Activated CD8-positive, alpha-beta memory T cell treated with anti-CD3 and anti-CD28 coated beads, Interleukin-2, amount 50 U/mL, for 1 hour (primary cell): ENCODE measurements around the gene GUCA2A.
A peak's percentile ranks its signal among the peaks of the same experiment; 100 is the strongest.

ENCODE experiments used
- DNase-seq: peaks from one replicate; pipeline ENCODE4 v3.0.0-alpha.2; 2020; ENCODE audit errors: extremely low read depth

The GUCA2A gene

DNA sequence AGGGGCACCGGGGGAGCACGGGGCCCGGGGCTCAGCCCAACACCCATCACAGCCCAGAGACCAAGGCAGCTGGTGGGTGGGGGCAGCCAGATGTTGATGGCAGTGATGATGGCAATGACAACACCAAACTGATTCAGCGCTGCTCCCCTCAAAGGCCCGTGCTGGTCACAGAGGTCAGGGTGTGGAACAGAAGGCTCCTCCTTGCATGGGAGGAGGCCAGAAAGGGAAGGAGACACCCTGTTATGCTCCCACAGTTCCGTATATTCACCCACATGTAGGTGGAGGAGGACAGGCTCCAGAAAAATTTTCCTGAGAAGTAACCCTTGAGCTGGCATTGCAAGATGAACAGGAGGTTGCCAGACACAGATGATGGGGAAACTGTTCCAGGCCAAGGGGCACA is 10.9 kb downstream of the GUCA2A start:
- DNase-seq: no peak

DNA sequence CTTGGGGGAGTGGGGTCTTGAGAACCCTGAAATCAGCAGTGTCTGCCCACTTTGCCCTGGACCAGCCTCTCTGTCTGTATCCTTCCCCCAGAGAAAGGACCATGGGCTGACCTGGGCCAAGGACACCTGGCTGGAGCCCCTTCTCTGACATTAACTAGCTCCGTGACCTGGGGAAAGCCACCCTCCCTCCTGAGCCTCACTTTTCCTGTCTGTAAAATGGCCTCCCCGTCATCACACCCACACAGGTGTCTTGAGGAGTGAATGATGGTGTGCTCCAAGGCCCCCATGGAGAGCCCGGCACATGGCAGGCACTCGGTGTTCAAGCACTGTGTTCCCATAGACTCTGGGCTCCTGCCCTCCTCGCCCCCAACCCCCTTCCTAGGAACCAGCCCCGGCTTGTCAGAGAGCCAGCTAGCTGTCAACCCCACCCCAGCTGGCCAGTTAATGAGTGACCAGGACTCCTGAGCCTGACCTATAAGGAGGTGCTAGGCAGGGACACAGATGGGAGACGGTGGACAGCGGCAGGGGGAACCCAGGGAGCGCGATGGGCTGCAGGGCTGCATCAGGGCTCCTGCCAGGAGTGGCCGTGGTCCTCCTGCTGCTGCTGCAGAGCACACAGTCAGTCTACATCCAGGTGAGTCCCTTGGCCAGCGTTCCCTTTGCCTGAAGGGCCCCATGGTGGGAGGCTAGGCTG is 11.5 kb downstream of the GUCA2A start, which contains the start of gene GUCA2B:
Gene GUCA2B, plus strand, starts transcription at position 504 of the 694 bp plus-strand sequence. Its CDS starts 41 bp downstream, at position 545.
- no peak for DNase-seq

DNA sequence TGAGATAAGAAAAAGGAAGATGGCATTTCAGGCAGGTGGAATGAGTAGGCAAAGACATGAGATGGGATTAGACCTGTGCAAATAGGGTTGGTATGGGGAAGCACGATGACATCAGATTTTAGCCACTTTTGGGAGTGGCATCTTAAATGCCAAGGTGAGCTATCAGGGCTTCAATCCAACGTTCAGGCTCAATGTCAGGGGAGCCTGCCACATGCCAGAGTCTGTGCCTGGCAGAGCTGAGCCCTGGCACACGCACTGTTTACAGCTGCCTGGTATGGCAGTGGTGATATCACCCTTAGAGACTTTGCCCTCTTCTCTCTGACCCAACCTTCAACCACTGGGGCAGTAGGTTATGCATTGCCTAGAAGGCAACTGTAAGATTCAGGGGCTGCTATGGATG is 12.4 kb downstream of the GUCA2A start:
- no peak for DNase-seq

DNA sequence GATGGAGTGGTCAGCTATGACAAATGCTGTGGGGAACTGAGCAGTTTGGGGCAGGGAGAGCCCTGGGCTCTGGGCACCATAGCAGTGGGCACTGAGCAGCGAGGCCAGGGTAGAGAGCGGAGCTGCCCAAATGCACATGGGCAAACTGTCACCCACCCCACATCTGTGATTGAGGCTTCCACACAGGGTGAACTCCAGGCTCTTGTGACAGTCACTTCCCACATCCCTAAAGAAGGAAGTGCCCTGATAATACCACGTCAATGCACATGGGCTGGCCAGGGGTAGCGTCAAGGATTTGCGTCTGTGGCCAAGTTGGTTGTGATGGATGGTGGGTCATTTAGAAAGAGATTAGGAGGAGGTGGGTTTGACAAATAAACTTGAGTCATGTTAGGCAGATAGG is 13.9 kb downstream of the GUCA2A start:
- no peak for DNase-seq

DNA sequence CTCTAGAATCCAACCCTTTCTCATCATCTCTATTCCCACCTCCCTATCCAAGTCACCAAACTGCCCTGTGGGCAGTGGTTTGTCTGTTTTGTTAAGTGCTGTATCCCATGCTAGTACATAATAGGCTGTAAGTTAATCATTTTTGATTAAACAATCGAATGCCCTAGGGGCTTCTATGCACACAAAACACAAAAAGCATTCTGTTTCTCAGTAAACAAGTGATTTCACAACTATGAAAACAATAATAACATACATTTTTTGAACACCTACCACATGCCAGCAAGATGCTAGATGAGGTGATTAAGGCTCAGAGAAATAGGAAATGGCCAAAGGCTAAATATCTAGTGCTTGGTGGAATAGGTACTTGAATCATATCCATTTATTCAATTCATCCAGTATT is 16.4 kb downstream of the GUCA2A start:
- DNase-seq: no peak

DNA sequence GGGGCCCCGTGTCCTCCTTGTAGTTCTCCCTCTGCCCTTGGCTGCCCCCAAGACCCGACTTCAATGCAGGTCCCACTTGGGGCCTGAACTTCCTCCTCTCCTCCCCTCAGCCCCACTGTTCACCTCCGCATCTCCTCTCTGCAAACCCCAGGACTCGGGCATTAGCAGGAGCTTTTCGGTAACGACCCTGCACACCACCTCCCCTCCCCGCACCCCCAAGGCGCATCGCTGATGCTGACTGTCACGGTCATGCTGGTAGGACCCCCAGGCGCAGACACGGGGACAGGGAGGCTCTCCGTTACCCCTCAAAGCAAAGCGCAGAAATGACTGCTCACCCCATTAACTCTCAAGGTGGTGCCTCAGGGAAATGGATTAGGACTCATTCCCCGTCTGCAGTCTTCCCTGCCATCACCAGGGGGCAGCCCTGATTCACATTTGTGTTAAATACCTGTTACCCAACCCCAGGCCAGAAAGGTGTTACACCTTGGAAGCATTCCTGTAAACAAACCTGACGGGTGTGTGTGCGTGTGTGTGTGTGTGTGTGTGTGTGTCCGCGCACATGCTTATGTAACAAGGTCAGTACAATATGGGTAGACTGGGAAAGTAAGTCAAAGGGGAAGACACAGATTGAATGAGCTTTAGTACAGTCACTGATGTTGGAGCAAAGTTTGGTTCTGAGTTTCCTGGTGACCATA is 17.8 kb downstream of the GUCA2A start:
- peak; percentile 30 for DNase-seq

DNA sequence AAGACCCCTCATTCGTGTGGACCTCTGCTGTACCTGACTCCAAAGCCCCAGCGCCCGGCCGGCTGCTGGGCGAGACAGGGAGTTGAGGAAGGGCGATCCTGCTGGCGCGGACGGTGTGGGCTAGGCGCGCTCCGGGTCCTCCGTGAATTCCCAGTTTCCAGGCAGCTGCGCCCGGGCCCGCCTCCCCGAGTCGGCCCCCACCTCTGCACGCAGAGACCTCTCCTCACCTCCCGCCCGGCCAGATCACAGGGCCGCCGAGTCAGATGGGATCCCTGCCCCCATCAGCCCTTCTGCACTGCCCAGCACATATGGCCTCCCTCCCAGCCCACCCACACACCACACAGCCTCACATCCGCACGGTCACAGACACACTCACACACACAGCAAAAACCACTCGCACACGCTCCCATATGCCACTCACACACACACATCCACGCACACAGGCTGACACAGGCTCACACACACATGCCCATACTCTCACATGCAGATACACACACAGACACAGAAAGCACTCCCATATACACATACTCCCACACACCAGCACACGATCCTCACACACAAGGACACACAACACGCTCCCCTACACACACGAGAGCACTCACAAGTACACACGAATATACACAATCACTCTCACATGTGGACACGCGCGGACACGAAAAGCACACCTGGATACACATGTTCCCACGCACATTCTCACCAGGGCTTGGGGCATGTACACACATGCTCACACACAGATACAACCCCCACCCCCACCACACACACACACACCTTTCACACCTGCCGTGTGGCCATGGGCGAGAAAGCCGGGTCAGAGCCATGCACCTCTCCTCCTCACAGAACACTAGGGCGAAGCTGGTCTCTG is 18.6 kb downstream of the GUCA2A start:
- no peak for DNase-seq

DNA sequence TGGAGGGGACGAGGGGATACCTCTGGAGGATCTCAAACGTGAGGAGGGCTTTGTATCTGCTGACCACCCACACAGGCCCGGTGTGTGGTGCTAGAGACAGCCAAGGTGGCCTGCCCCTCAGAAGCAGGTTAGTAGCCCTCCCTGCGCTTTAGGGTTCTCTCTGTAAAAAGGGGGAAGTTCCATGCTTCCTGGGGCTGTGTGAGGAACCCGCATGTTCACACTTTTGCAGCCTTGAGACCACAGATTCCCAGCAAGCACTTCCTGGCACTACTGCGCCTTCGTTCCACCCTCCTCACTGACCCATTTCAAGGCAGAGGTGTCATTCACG is 19.2 kb downstream of the GUCA2A start:
- no peak for DNase-seq

DNA sequence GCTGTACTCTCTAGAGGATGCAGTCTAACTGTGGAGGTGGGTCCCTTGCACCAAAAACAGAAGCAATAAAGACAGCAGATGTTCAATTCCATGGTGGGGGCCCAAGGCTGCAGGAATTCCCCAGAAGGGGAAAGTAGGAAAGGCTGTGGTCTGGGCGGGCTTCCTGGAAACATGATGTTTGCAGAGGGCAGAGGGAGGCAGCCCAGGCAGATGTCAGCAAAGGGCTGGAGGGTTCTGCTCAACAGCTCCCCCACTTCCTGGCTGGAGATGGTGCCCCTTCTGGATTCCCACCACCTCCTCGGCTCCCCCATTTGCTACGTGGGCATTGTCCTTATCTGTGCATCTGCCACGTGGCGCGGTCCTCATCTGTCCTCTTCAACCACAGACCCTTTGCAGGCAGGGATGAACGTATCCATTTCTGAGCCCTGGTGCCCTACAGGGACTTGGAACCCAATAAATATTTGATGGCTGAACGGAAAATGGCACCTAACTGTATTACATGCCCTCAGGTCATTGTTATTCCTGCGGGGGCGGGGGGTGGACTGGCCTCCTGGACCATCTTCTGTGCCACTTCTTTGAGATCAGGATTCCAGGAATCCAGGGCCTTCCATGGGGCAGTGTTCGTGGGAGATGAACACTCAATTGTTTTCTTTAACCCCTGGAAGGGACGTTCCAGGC is 19.7 kb downstream of the GUCA2A start:
- no peak for DNase-seq

DNA sequence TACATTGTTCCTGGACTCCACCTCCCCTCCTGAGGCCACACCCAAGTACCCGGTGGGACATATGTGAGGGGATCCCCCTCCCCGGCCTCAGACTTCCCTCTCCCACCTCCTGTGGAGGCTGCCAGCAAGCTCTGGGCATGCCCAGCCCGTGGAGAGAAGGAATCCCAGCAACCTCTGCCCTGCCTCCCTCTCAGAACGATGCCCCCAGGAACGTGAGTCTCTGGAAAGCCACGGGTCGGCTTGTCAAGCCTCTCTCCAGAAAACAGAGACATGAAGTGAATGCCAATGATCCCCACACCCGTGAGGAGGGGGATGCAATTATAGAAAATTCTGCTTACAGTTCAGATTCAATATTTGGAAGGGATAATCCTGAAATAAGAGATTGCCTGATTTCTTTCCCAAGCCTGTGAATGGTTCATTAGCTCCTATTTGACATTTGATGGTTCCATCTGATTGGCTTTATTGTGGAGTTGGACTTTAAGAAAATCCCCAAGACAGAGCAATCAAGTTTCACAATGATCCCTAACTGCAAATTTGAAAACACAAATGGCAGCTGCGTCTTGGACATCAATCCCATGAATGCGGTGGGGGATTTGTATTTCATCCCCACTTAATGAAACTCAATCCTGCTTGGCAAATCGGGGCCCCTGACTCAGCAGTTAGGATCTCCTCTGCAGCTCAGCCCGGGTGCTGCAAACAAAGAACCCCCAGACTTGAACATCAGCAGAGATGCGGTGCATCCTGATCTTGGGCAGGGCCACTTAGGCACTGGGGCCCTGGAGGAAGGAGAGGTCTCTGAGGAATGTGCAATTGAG is 20.4 kb downstream of the GUCA2A start:
- no peak for DNase-seq

DNA sequence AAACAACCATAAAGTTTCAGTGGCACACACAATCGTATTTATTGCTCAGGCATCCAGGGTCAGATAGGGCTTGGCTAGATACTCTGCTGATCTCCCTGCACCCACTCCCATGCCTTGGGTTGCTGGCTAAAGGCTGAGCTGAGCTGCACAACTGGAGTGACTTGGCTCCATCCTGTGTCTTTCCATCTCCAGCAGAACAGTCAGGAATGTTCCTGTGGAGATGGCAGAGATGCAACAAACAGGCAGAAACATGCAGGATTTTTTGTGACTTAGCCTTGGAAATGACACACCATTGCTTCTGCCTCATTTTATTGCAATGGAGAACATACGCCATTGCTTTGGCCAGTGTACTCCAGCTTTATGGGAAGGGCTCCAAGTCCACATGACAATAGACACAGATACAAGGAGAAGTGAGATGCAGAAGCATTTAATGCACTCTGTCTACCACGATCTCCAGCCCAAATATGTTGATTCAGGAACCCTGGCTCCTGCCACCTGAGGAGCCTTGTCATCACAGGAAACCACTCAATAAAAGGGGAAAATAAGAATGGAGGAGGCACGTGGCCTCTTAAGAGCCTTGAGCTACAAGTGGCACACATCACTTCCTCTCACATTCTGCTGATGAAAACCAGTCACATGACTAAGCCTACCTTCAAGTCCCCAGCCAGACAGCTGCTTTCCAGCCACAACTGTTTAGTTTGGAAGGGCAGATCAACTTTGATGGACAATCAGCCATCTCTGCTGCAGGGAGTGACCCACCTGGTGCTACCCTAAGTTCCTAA is 21.5 kb downstream of the GUCA2A start:
- no peak for DNase-seq

DNA sequence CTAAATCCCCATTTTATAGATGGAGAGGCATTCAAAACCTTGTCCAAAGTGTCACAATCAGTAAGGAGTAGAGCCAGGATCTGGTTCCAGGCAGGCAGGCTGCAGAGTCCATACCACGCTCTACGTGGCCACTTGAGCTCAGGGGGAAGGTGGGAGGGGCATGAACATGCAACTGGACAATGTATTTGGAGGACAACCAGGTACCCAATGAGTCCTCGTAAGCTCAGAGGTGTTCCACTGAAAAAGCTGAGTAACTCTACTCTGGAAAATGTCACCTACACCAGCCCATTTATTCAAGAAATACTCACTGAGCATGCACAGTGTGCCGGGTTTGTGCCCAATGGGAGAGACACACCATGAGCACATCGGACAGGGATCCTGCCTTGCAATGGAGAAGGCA is 22.6 kb downstream of the GUCA2A start:
- DNase-seq: no peak

DNA sequence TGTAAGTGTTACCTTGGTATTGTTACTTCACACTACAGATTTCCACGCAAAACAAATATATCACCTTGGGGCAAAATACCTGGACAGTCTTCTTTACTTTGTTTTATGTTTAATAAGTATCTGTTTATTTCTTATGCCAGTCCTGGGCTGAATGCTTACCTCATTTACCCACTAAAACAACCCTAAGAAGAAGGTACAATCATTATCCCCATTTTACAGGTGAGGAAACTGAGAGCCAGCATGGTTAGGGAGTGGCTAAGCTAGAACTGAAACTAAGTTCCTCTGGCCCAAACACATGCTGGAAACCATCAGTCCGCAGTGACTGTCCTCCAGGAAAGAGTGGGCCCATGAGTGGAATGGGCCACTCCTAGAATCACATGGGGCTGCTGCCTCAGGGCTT is 24.4 kb downstream of the GUCA2A start:
- DNase-seq: no peak

DNA sequence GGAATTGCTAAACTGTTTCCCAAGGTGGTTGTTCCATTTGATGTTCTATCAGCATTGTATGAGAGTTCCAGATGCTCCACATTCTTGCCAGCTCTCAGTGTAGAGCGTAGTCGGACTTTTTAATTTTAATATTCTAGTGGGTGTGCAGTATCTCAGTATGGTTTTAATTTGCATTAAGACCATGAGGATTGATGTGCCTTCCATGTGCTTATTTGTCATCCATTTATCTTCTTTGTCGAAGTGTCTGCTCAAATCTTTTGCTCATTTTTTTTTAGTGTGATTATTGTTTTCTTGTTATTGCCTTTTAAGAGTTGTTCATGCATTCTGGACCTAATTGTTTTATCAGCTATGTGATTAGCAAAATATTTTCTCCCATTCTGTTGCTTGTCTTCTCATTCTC is 25.1 kb downstream of the GUCA2A start:
- no peak for DNase-seq

DNA sequence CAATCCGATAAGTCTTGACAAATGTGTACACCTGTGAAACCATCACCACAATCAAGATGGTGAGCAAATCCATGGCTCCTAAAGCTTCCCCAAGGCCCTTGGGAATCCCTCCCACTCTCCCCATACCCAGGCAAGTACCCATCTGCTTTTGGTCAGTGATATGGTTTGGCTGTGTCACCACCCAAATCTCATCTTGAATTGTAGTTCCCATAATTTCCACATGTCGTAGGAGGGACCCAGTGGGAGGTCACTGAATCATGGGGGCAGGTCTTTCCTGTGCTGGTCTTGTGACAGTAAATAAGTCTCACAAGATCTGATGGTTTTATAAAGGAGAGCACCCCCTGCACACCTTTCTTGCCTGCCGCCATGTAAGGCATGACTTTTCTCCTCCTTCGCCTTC is 26.0 kb downstream of the GUCA2A start:
- DNase-seq: no peak

DNA sequence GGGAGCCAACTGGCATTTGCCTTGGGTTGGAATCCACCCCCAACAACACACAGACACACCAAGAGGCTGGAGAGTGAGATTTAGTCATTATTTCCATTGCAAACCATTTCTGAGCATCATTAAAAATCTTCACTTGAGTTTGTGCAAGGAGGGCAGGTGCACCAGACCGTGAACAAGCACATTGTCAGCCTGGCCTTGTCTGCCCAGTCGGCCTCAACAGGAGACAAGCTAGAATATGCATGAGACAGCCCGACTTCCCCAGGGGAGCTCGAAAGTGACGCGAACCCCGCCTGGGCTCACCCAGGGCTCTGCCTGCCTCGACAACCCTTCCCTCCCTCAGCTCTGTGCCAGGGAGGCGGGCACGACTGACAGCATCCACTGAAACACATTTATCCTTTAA is 26.8 kb downstream of the GUCA2A start:
- no peak for DNase-seq

DNA sequence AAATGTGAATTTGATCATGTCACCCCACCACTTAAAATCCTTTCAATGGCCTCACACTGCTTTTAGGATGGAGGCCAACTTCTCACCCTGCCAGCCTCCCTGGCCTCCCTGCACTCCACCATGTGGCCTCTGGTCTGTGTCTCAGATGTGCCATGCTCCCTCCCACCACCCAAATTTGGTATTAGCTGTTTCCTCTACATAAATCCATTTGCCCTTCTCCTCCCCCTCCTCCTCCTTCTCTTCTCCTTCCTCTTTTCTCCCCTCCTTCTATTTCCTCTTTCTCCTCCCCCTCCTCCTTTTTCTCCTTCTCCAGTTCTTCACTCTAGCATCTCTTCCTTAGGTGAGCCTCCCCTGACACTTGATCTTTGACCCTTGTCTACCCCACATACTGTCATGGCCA is 28.1 kb downstream of the GUCA2A start:
- no peak for DNase-seq

DNA sequence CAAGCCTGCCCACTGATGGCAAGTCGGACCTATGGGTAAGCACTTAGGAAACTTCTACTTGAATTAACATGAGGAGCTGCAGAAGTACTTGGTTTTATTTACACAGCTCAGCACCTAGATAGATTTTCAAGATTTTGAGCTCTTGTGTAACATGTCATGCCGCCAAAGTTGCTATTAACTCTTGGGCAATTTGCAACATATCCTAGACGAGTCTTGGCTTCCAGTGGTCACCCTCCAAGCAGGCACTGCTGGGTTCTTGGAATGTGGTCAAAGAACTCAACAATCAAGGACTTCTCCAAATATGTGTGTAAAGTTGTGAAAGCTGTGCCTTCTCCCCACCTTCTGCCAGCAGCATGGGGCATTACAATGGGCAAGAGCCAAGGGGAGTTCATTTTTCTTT is 29.1 kb downstream of the GUCA2A start:
- no peak for DNase-seq

DNA sequence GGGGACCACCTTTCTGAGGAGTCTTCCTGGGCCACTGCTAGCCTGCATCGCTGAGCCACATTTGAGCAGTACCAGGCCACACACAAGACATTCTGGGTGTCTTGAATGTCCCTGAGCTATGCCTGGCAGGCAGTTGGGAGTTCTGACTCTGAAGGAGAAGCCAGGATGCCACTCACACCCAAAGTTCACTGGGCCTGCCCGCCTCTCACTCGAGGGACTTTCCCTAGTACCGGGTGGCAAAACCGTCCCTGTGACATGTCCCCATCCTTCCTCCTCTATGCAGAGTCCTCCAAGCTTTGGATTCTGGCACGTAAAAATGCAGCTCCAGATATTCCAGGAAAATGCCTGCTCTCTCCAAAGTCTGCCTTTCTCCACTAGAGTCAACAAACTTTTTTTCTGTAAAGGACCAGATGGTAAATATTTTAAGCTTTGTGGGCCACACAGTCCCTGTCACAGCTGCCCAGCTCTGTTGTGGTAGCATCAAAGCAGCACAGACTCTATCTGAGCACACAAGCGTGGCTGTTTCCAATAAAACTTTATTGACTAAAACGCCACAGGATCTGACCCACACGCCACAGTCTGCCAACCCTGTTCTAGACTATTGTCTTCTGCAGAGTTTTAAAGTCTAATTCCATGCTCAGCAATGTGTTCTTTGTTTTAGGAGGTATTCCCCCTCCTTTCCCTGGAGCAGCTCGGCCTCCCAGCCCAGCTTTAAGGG is 30.6 kb downstream of the GUCA2A start:
- no peak for DNase-seq

DNA sequence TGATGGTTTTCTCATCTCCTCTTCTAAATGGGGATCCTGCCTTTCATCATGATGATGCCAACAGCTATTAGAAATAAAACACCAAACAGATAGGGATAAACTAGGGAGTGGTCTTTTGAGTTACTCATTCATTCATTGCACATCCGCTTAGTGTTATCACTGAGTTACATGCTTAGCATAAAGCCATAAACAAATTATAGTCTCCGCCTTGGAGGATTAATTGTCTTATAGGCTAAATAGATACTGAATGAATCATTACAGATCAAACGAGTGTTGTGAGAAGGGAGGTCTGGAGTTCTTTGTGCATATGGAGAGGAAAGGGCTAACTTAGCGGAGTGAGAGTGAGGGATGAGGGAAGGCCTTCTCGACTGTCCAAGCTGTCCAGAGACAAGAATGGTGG is 31.2 kb downstream of the GUCA2A start:
- DNase-seq: no peak
